ENCODE results near the gene TUBAL3. TPM values are rescaled to one million over a fixed set of nuclear protein-coding genes. Genes with fewer than 3 reads are reported as not detected.

Gene TUBAL3
- total and polyA plus RNA-seq, 9 of the 15 experiments (the other 6 are each of a cell fraction or from before 2014, with no cell fraction given) = 5.5 to 10.1 (median 6.9) TPM

GRCh38 chr10:5412277-5412941 lies 7.8 kb upstream of the TUBAL3 start, which contains the start of gene NET1 (continued):
- TF ChIP-seq DIDO1 (tag; IDR thresholded peaks at IDR 0.05; ENCODE audit: low read depth) (no peak), SIN3B (IDR thresholded peaks at IDR 0.05; ENCODE audit: low read depth) (peak; percentile 24; the same call in 1 of the 2 replicates), NEUROD1 (IDR thresholded peaks at IDR 0.05; ENCODE audit: borderline replicate concordance, low read depth, low read length, partially characterized antibody) (peak; percentile 74), ZNF280A (IDR thresholded peaks at IDR 0.05; ENCODE audit: low read depth, partially characterized antibody) (no peak), ZNF121 (CRISPR knock-in tag; conservative IDR thresholded peaks at IDR 0.05) (no peak), SP2 (IDR thresholded peaks at IDR 0.05; ENCODE audit: extremely low read depth, low read depth, low read length, poor library complexity, severe bottlenecking) (peak; percentile 76), PKNOX1 (IDR thresholded peaks at IDR 0.05) (peak; percentile 75), CAMTA2 (CRISPR knock-in tag; conservative IDR thresholded peaks at IDR 0.05) (no peak), ZNF12 (CRISPR knock-in tag; IDR thresholded peaks at IDR 0.05) (no peak), POLR2AphosphoS5 (IDR thresholded peaks at IDR 0.05; ENCODE audit: control insufficient read depth, insufficient read depth, low read depth, low read length) (peak; percentile 74), RERE (CRISPR knock-in tag; IDR thresholded peaks at IDR 0.05; ENCODE audit: borderline replicate concordance) (no peak), SUPT5H (IDR thresholded peaks at IDR 0.05) (peak; percentile 85), KLF6 (CRISPR knock-in tag; IDR thresholded peaks at IDR 0.05; ENCODE audit: borderline replicate concordance) (no peak), ZFX (CRISPR knock-in tag; IDR thresholded peaks at IDR 0.05) (peak; percentile 87)

All from K562 (cell line).